ENCODE data around the gene NLGN4X.
"Not testable (repeated sequence)": the region's sequence is repeated elsewhere in the genome, so short reads cannot be mapped to it uniquely, and the experiment has no call there.

NLGN4X gene

GRCh38 chrX:6002056-6002455 lies 226.6 kb downstream of the NLGN4X start:
- no peak for DNase-seq

- no peak for DNase-seq
These were observed 229.8 kb downstream of the NLGN4X start for GRCh38 chrX:5998901-5999300.

GRCh38 chrX:5998456-5998855 lies 230.2 kb downstream of the NLGN4X start:
- no peak for DNase-seq

GRCh38 chrX:5991393-5991792 lies 237.3 kb downstream of the NLGN4X start:
- no peak for DNase-seq

- DNase-seq: no peak
These were observed 249.3 kb downstream of the NLGN4X start for GRCh38 chrX:5979338-5979737.

- DNase-seq: no peak
These were observed 252.3 kb downstream of the NLGN4X start for GRCh38 chrX:5976332-5976731.

GRCh38 chrX:5971300-5971699 lies 257.4 kb downstream of the NLGN4X start:
- DNase-seq: no peak

GRCh38 chrX:5965406-5965805 lies 263.3 kb downstream of the NLGN4X start:
- no peak for DNase-seq

- DNase-seq: no peak
These were observed 269.4 kb downstream of the NLGN4X start for GRCh38 chrX:5959286-5959685.

GRCh38 chrX:5958523-5958922 lies 270.1 kb downstream of the NLGN4X start:
- DNase-seq: peak; percentile 48

- DNase-seq: no peak
These were observed 271.2 kb downstream of the NLGN4X start for GRCh38 chrX:5957506-5957905.

GRCh38 chrX:5936438-5936837 lies 292.2 kb downstream of the NLGN4X start:
- DNase-seq: no peak

GRCh38 chrX:5928224-5928623 lies 300.4 kb downstream of the NLGN4X start:
- DNase-seq: no peak

GRCh38 chrX:5916945-5917344 lies 311.7 kb downstream of the NLGN4X start:
- DNase-seq: no peak

- no peak for DNase-seq
These were observed 312.9 kb downstream of the NLGN4X start for GRCh38 chrX:5915783-5916182.

- DNase-seq: no peak
These were observed 321.5 kb downstream of the NLGN4X start for GRCh38 chrX:5907207-5907606.

GRCh38 chrX:5903586-5904190 lies 325.0 kb downstream of the NLGN4X start:
- not testable (repeated sequence) for DNase-seq

GRCh38 chrX:5898463-5898862 lies 330.2 kb downstream of the NLGN4X start:
- DNase-seq: no peak

- no peak for DNase-seq
These were observed 337.3 kb downstream of the NLGN4X start for GRCh38 chrX:5891378-5891777.

- peak; percentile 9 for DNase-seq
These were observed 351.6 kb downstream of the NLGN4X start for GRCh38 chrX:5876984-5877596.

- no peak for DNase-seq
These were observed 358.4 kb downstream of the NLGN4X start for GRCh38 chrX:5870238-5870637.

GRCh38 chrX:5869786-5870185 lies 358.9 kb downstream of the NLGN4X start:
- DNase-seq: no peak

- DNase-seq: no peak
These were observed 360.9 kb downstream of the NLGN4X start for GRCh38 chrX:5867778-5868177.

- DNase-seq: no peak
These were observed 371.4 kb downstream of the NLGN4X start for GRCh38 chrX:5857232-5857631.

- no peak for DNase-seq
These were observed 375.7 kb downstream of the NLGN4X start for GRCh38 chrX:5852941-5853340.
